ENCODE data around the gene SNX9.

DNA sequence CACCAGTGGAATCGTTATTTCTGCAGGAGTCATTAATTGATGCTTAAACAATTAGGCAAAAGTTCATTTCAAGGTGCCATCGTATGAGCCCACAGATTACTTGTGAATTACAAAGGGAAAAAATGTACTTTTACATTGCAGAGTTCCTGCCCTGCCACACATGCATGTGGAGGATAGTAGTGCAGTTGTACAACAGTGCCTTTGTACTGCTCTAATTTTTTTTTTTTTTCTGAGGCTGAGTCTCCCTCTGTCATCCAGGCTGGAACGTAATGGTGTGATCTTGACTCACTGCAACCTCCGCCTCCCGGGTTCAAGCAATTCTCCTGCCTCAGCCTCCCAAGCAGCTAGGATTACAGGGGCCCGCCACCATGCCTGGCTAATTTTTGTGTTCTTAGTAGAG is 132.6 kb downstream of the SNX9 start:
- no peak for TF ChIP-seq POLR2AphosphoS5 (IDR thresholded peaks at IDR 0.05)
- TF ChIP-seq POLR2A (IDR thresholded peaks at IDR 0.05), result no peak
- no peak for TF ChIP-seq EP300 (IDR thresholded peaks at IDR 0.05)
- TF ChIP-seq, protein P1, sequence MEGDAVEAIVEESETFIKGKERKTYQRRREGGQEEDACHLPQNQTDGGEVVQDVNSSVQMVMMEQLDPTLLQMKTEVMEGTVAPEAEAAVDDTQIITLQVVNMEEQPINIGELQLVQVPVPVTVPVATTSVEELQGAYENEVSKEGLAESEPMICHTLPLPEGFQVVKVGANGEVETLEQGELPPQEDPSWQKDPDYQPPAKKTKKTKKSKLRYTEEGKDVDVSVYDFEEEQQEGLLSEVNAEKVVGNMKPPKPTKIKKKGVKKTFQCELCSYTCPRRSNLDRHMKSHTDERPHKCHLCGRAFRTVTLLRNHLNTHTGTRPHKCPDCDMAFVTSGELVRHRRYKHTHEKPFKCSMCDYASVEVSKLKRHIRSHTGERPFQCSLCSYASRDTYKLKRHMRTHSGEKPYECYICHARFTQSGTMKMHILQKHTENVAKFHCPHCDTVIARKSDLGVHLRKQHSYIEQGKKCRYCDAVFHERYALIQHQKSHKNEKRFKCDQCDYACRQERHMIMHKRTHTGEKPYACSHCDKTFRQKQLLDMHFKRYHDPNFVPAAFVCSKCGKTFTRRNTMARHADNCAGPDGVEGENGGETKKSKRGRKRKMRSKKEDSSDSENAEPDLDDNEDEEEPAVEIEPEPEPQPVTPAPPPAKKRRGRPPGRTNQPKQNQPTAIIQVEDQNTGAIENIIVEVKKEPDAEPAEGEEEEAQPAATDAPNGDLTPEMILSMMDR (IDR thresholded peaks at IDR 0.05), result no peak
